Brain microvascular endothelial cell (primary cell): ENCODE results near the gene MRPL22.
A peak's percentile ranks its signal among the peaks of the same experiment; 100 is the strongest.
"Not testable (repeated sequence)": the region's sequence is repeated elsewhere in the genome, so short reads cannot be mapped to it uniquely, and the experiment has no call there.

Source experiments
- DNase-seq: peaks from one replicate; pipeline ENCODE4 v3.0.0-alpha.2; 2020
- H3K27ac ChIP-seq: fragments of 250-450 bp; sonication (Bioruptor Pico); 2 replicates; pipeline ENCODE4 v1.5.1; 2020; ENCODE audit warnings: mild to moderate bottlenecking, moderate library complexity
- H3K27me3 ChIP-seq: fragments of 250-450 bp; sonication (Bioruptor Pico); replicated peaks from 2 replicates; pipeline ENCODE4 v1.5.1; 2020; ENCODE audit warnings: mild to moderate bottlenecking
- H3K36me3 ChIP-seq: fragments of 250-450 bp; sonication (Bioruptor Pico); replicated peaks from 2 replicates; pipeline ENCODE4 v1.5.1; 2020; ENCODE audit warnings: mild to moderate bottlenecking
- H3K4me3 ChIP-seq: 2 replicates; pipeline ENCODE4 v1.5.1; 2011; ENCODE audit warnings: low read depth, mild to moderate bottlenecking, control low read depth, low read length, moderate library complexity
- CTCF ChIP-seq: IDR thresholded peaks from 2 replicates; pipeline ENCODE4 v1.5.1; 2011; ENCODE audit warnings: low read depth, mild to moderate bottlenecking, moderate library complexity, low read length, control low read depth, inconsistent platforms; ENCODE audit errors: missing control alignments
- in situ Hi-C: cut with HindIII; loops from 2 replicates; pipeline ENCODE4 v1.10.0; 2017; ENCODE audit warnings: low sequenced_read_pairs, low pct_ligation_motif_present

Gene MRPL22

GRCh38 chr5:155001523-155001922 is 60.6 kb downstream of the MRPL22 start:
- H3K27ac ChIP-seq: no peak overlapping the region
- no peaks in the 10 kb centered on the region for H3K36me3 ChIP-seq
- TF ChIP-seq CTCF: no peak
- no peaks in the 10 kb centered on the region for H3K27me3 ChIP-seq
- no peak overlapping the region for H3K4me3 ChIP-seq
- in situ Hi-C loops: no loop called here
- DNase-seq: no peak

- H3K27me3 ChIP-seq, DNase-seq, H3K4me3 ChIP-seq, in situ Hi-C loops, H3K36me3 ChIP-seq, H3K27ac ChIP-seq: not testable (repeated sequence)
Observed at GRCh38 chr5:155002722-155003121, 61.8 kb downstream of the MRPL22 start.

- DNase-seq: no peak
- H3K27ac ChIP-seq: no peak overlapping the region
- in situ Hi-C loops: no loop called here
- H3K4me3 ChIP-seq: no peak overlapping the region
- TF ChIP-seq CTCF: peak; percentile 40
- no peaks in the 10 kb centered on the region for H3K27me3 ChIP-seq
- no peaks in the 10 kb centered on the region for H3K36me3 ChIP-seq
Observed at GRCh38 chr5:155004138-155004744, 63.4 kb downstream of the MRPL22 start.

- H3K36me3 ChIP-seq, in situ Hi-C loops, H3K27ac ChIP-seq, H3K27me3 ChIP-seq, H3K4me3 ChIP-seq, DNase-seq: not testable (repeated sequence)
Observed at GRCh38 chr5:155006265-155006664, 65.4 kb downstream of the MRPL22 start.

GRCh38 chr5:155008669-155009068 is 67.8 kb downstream of the MRPL22 start:
- no peaks in the 10 kb centered on the region for H3K36me3 ChIP-seq
- H3K4me3 ChIP-seq: no peak overlapping the region
- no peaks in the 10 kb centered on the region for H3K27me3 ChIP-seq
- DNase-seq: no peak
- H3K27ac ChIP-seq: no peak overlapping the region
- in situ Hi-C loops: no loop called here
- no peak for TF ChIP-seq CTCF

GRCh38 chr5:155010881-155011280 is 70.0 kb downstream of the MRPL22 start:
- in situ Hi-C loops: no loop called here
- no peak overlapping the region for H3K27ac ChIP-seq
- no peak overlapping the region for H3K4me3 ChIP-seq
- no peak for TF ChIP-seq CTCF
- no peak for DNase-seq
- H3K36me3 ChIP-seq: no peaks in the 10 kb centered on the region
- H3K27me3 ChIP-seq: no peaks in the 10 kb centered on the region

- in situ Hi-C loops: no loop called here
- Histone ChIP-seq H3K27me3 (no peaks in the 10 kb centered on the region), H3K4me3 (peak within 1 kb of the TSS; percentile 33), H3K27ac (no peak within 1 kb of the TSS), H3K36me3 (no peaks in the 10 kb centered on the region)
- TF ChIP-seq CTCF: no peak
- DNase-seq: no peak
Observed at GRCh38 chr5:155013526-155013925, 72.7 kb downstream of the MRPL22 start, which contains the start of gene KIF4B. Gene KIF4B (plus strand): TSS chr5:155013755. CDS start chr5:155013860, 105 bp downstream.
